MM.1S (cell line): ENCODE data around the gene ARHGEF19.

ENCODE experiments used
- DNase-seq: peaks from one replicate; pipeline ENCODE4 v3.0.0-alpha.2; 2015
- H2AFZ ChIP-seq: fragments of 300-600 bp; sonication (generic); 2 replicates; pipeline ENCODE4 v1.6.0; 2016; ENCODE audit warnings: antibody characterized with exemption, low read length
- H3F3A ChIP-seq: fragments of 300-600 bp; sonication (generic); 2 replicates; pipeline ENCODE4 v1.6.1; 2016; ENCODE audit warnings: mild to moderate bottlenecking, antibody characterized with exemption, low read length, moderate library complexity, mixed read lengths; ENCODE audit not compliant: insufficient read depth
- H3K27ac ChIP-seq: fragments of 300-600 bp; sonication (generic); 2 replicates; pipeline ENCODE4 v1.5.1; 2016; ENCODE audit warnings: mild to moderate bottlenecking, low read length
- H3K27me3 ChIP-seq: fragments of 300-600 bp; sonication (generic); replicated peaks from 2 replicates; pipeline ENCODE4 v1.6.0; 2016; ENCODE audit warnings: low read length; ENCODE audit not compliant: insufficient read depth
- H3K36me3 ChIP-seq: fragments of 300-600 bp; sonication (generic); replicated peaks from 2 replicates; pipeline ENCODE4 v1.6.1; 2016; ENCODE audit warnings: mild to moderate bottlenecking, low read length, mixed read lengths; ENCODE audit not compliant: insufficient read depth
- H3K4me1 ChIP-seq: fragments of 300-600 bp; sonication (generic); 2 replicates; pipeline ENCODE4 v1.6.1; 2016; ENCODE audit warnings: low read length, mixed read lengths
- H3K4me2 ChIP-seq: fragments of 300-600 bp; sonication (generic); 2 replicates; pipeline ENCODE4 v1.6.0; 2016; ENCODE audit warnings: low read depth, low read length
- H3K4me3 ChIP-seq: fragments of 300-600 bp; sonication (generic); 2 replicates; pipeline ENCODE4 v1.5.1; 2016; ENCODE audit warnings: low read length, mixed read lengths
- H3K79me2 ChIP-seq: fragments of 300-600 bp; sonication (generic); 2 replicates; pipeline ENCODE4 v1.6.1; 2016; ENCODE audit warnings: mixed run types, low read length, mixed read lengths
- H3K9ac ChIP-seq: fragments of 300-600 bp; sonication (generic); 2 replicates; pipeline ENCODE4 v1.6.1; 2016; ENCODE audit warnings: low read length, mixed read lengths
- H3K9me2 ChIP-seq: fragments of 300-600 bp; sonication (generic); replicated peaks from 2 replicates; pipeline ENCODE4 v1.6.1; 2016; ENCODE audit warnings: mild to moderate bottlenecking, low read length, mixed read lengths; ENCODE audit not compliant: insufficient read depth
- H3K9me3 ChIP-seq: fragments of 300-600 bp; sonication (generic); replicated peaks from 2 replicates; pipeline ENCODE4 v1.6.1; 2016; ENCODE audit warnings: mild to moderate bottlenecking, low read length, mixed read lengths; ENCODE audit not compliant: insufficient read depth
- H4K20me1 ChIP-seq: fragments of 300-600 bp; sonication (generic); 2 replicates; pipeline ENCODE4 v1.6.1; 2016; ENCODE audit warnings: mild to moderate bottlenecking, low read length, moderate library complexity, mixed read lengths; ENCODE audit not compliant: insufficient read depth
- CTCF ChIP-seq: fragments of 300-600 bp; sonication (generic); IDR thresholded peaks from 2 replicates; pipeline ENCODE4 v1.5.1; 2016; ENCODE audit warnings: antibody characterized with exemption, low read length, mixed read lengths
- EZH2 ChIP-seq: fragments of 300-600 bp; sonication (generic); optimal IDR thresholded peaks from 2 replicates; pipeline ENCODE3; 2017; ENCODE audit warnings: low read depth, mild to moderate bottlenecking, antibody characterized with exemption, low read length, mixed read lengths
- EZH2phosphoT487 ChIP-seq: fragments of 300-600 bp; sonication (generic); IDR thresholded peaks from 2 replicates; pipeline ENCODE4 v1.6.1; 2018; ENCODE audit warnings: antibody characterized with exemption, low read length

The ARHGEF19 gene

GRCh38 chr1:16177306-16177705, 35.1 kb downstream of the ARHGEF19 start:
- no peaks in the 10 kb centered on the region for H3K4me1 ChIP-seq

GRCh38 chr1:16176653-16177052, 35.8 kb downstream of the ARHGEF19 start:
- Histone ChIP-seq H3F3A (no peaks in the 10 kb centered on the region), H2AFZ (no peak overlapping the region), H3K9ac (no peak overlapping the region), H3K4me2 (no peak overlapping the region), H3K27ac (no peak overlapping the region), H3K9me3 (no peaks in the 10 kb centered on the region), H3K9me2 (no peaks in the 10 kb centered on the region), H3K27me3 (peaks cover 43% of the 10 kb centered on the region), H3K4me1 (no peaks in the 10 kb centered on the region), H3K4me3 (no peak overlapping the region), H3K36me3 (no peaks in the 10 kb centered on the region), H3K79me2 (no peaks in the 10 kb centered on the region), H4K20me1 (no peaks in the 10 kb centered on the region)
- no peak for TF ChIP-seq EZH2
- no peak for TF ChIP-seq EZH2phosphoT487
- TF ChIP-seq CTCF: no peak
- no peak for DNase-seq

More at GRCh38 chr1:16177306-16177705, 35.1 kb downstream of the ARHGEF19 start:
- no peak overlapping the region for H3K27ac ChIP-seq
- TF ChIP-seq CTCF: no peak
- no peak for TF ChIP-seq EZH2phosphoT487
- TF ChIP-seq EZH2: no peak
- no peaks in the 10 kb centered on the region for H3K9me3 ChIP-seq
- H2AFZ ChIP-seq: no peak overlapping the region
- H3F3A ChIP-seq: no peaks in the 10 kb centered on the region
- no peaks in the 10 kb centered on the region for H3K9me2 ChIP-seq
- DNase-seq: no peak
- no peaks in the 10 kb centered on the region for H3K36me3 ChIP-seq
- H3K4me2 ChIP-seq: no peak overlapping the region
- no peak overlapping the region for H3K4me3 ChIP-seq
- peaks cover 45% of the 10 kb centered on the region for H3K27me3 ChIP-seq
- no peaks in the 10 kb centered on the region for H4K20me1 ChIP-seq
- no peak overlapping the region for H3K9ac ChIP-seq
- H3K79me2 ChIP-seq: no peaks in the 10 kb centered on the region

GRCh38 chr1:16175610-16176553, 36.6 kb downstream of the ARHGEF19 start:
- Histone ChIP-seq H3K27ac (no peak overlapping the region), H3K4me2 (no peak overlapping the region), H2AFZ (no peak overlapping the region), H3K79me2 (no peaks in the 10 kb centered on the region), H3K9me3 (no peaks in the 10 kb centered on the region), H3K36me3 (no peaks in the 10 kb centered on the region), H3K27me3 (peaks cover 49% of the 10 kb centered on the region), H3K9me2 (no peaks in the 10 kb centered on the region), H3F3A (no peaks in the 10 kb centered on the region), H3K4me3 (no peak overlapping the region), H3K9ac (no peak overlapping the region), H4K20me1 (no peaks in the 10 kb centered on the region), H3K4me1 (no peaks in the 10 kb centered on the region)
- TF ChIP-seq EZH2 (no peak), EZH2phosphoT487 (no peak), CTCF (no peak)
- no peak for DNase-seq
